Activated naive CD4-positive, alpha-beta T cell treated with Interleukin-2 at 50 U/mL for 16 hours (primary cell): ENCODE measurements around the gene NAV2.
"Not testable (repeated sequence)": the region's sequence is repeated elsewhere in the genome, so short reads cannot be mapped to it uniquely, and the experiment has no call there.

Experiments
- DNase-seq: peaks from one replicate; pipeline ENCODE4 v3.0.0-alpha.2; 2020

NAV2 gene

DNA sequence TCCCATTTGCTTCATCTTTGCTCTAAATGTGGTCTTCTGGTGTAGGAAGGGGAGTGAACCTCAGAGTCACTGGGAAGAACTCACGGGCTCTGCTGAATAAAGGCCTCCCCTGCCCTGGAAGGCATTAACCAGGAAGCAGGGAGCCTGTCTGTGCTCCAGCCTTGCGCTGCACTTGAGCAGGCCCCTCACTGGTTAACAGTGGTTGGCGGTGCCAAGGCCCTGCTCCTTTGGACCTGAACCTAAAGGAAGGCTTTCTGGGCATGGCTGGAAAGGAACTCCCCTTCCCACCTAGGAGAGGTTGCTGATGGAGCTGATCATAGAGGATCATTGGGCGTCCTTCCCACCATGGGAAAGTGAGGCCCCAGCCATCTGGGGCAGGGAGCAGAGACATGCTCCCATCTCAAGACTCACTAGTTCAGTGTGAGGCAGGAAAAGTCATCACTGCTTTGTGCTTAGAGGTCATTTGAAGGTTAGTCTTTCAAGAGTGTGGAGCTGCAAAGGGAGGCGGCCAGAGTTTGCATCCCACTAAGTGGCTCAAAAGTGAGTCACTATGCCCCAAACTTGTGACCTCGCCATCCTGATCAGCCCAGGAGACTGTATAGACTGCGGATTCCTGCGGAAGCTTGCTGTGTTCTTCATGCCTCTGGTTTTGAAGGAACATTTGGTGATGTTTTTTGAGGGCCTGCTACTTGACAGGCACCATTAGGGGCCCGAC is 397.3 kb downstream of the NAV2 start:
- no peak for DNase-seq

DNA sequence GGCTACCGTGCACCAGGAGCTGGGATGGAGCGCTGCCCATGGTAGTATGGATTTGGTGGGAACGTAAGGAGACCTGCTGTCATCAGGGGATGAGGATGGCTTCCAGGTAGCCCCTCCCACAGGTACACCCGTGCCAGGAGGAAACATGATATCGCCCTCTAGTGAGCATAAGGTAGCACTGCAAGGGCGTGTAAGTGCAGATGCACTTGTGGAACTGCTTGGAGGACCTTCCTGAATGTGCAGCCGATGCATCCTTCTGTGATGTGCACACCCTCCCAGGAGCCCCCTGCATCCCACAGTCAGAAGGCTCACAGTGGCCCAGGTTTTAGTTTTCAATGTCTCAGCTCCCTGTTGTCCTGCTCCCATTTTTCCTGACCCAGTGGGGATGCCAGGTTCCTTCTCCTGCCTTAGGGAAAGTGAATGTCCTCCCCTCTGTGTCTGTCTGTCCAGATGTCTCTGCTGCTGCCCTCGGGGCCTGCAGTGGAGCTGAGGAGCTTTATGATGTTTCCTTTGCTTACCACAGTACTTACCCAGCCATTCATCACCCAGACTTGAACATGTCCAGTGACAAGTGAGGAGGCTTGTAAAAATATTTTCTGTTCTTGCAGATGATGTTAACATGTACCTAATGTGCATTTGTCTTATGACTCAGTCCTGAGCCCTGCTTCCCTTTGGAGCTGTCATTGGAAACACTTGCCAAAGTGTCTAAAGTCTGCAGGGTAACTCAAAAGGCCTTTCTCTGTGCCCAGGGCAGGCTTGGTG is 398.5 kb downstream of the NAV2 start:
- peak; percentile 34 for DNase-seq

DNA sequence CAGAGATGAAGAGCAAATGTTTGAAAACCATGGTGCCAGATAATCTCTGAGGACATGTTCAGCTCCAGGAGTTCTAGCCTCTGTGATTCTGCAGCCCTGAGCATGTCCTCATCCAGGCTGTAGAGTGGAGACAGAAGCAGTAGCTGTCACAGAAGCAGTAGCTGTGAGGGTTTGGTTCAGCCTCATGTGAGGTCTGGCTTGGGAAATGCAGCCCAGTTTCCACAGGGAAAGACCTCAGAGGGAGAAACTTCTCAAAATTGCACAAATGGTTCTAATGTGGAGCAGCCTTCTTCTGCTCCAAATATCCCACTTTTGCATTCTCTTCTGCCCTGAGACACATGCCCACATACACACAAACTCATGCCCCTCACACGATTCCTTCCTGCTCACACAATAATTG is 399.2 kb downstream of the NAV2 start:
- no peak for DNase-seq

DNA sequence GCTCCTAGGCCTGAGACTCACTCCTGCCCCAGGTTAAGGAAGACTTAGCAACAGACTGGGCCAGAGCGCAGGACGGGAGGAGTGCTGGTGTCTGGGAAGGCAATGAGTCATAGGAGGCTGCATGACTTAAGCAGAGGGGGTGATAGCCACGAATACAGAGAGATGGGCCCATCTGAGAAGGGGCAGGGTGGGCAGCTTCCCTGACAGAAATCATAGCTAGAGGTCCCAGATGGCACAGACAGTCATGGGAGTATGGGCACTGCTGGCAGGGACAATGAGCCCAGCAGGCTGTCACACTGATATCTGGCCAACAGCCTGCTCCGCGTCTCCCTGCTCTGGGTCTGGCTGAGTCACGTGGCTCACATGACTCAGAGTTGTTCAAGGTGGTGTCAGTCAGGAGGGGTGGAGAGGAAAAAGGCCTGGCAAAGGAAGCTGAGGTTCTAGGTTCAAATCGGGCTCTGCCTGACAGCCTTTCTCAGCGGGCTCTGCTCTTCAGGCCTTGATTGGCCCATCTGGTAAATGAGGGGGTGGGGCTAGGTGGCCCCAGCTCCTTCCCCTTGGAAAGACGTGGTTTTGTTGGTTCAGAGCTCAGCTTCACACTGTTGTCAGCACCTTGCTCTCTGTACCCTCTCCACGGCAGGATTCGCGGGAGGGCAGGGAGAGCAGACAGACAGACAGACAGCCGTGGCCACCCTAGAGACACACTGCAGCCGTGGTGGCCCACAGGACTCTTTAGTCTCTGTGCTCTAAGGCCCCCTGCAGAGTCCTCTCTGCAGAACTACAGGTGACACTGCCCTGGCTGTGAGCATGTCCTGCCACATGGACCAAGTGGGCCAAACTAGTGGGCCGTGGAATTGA is 399.9 kb downstream of the NAV2 start:
- no peak for DNase-seq

DNA sequence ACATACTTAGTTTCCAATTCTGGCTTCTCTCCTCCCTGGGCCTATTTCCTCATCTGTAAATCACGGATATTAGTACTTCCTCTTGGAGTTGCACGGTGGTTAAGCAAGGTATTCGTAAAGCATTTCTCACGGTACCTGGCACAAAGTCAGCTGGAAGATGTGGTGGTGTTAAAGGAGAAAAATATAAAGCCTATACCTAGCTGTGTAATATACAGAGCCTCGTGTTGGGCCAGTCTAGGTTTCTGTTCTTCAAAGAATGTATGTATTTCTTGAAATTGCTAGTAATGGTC is 400.5 kb downstream of the NAV2 start:
- no peak for DNase-seq

DNA sequence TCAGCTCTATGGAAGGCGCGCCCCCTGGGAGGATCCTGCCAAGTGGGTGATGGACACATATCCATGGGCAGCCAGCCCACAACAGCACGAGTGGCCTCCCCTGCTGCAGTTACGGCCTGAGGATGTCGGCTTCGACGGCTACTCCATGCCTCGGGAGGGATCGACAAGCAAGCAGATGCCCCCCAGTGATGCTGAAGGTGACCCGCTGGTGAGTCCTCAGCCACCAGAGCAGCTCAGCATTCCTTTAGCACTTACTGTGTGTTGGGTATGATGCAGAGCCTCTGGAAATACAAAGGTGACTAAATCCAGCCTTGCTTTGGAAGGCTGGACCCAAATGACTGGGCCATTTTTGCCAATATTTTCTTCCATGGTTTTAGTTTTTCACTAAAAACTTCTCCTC is 402.0 kb downstream of the NAV2 start:
- no peak for DNase-seq

DNA sequence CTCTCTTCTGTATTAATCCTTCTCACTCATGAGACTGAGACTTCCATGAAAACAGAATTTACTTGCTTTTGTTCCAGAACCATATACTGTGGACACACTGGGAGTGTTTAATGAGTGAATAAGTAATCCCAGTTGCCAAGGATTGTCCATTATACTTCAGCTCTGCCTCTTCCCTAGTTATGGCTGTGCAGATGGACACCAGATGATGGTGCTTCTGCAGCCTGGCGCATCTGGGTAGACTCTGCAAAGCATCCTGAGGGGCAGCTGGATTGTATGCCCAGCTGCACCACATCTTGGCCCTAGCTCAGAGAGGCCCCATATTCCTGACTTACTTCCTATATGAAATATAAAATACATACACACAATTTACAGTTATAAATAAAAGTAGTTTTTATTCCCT is 404.2 kb downstream of the NAV2 start:
- DNase-seq, result no peak

DNA sequence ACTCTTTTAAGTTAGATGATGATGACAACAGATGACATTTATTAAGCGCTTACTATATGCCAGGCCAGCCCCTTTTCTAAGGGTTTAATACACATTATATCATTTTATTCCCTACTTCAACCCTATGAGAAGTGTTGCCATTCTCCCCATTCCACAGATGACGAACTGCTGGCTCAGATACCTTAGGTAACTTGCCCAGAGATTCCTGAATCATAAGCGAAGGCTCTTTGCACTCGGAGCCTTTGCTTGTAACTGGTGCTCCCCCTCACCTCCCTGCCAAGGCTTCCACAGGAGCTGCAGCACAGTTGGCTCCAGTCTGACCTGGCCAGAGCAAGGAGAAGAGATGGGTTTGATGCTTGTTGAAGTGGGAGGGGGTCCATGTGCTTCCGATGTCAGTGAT is 404.7 kb downstream of the NAV2 start:
- no peak for DNase-seq

DNA sequence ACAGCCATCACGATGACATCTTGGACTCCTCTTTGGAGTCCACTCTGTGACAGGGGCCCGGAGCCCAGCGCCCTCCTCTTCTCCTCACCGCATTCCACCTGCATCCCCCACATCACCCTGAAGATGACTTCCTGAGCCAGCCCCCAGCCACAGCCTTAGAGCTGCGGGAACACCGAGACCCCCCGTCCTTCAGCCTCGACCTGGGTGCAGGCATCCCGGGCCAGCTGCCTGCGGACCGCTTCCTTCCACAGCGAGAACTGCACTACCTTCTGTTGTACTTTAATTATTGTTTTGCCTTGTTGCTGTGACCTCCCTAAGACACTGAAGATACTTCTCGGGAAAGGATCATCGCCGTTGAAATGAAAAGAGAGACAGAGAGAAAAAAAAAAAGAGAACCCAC is 405.6 kb downstream of the NAV2 start:
- no peak for DNase-seq

DNA sequence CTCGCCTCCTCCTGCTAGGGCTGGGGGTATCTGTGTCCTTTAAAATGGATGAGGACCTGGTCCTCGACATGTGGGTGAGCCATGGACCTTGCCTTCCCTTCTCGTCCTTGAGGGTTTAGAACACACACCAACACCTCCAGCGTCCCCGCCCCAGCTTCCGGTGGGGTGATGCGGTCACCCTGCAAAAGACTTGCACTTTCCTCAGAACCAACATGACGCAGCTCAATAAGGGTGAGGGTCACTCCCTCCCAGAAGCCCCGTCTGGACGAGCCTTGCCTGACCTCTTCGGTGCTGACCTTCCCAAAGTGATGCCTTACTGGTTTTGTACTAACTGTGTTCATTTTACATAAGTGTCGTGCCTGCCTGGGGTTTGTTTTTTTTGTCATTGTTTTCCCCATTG is 406.7 kb downstream of the NAV2 start:
- DNase-seq, result no peak

DNA sequence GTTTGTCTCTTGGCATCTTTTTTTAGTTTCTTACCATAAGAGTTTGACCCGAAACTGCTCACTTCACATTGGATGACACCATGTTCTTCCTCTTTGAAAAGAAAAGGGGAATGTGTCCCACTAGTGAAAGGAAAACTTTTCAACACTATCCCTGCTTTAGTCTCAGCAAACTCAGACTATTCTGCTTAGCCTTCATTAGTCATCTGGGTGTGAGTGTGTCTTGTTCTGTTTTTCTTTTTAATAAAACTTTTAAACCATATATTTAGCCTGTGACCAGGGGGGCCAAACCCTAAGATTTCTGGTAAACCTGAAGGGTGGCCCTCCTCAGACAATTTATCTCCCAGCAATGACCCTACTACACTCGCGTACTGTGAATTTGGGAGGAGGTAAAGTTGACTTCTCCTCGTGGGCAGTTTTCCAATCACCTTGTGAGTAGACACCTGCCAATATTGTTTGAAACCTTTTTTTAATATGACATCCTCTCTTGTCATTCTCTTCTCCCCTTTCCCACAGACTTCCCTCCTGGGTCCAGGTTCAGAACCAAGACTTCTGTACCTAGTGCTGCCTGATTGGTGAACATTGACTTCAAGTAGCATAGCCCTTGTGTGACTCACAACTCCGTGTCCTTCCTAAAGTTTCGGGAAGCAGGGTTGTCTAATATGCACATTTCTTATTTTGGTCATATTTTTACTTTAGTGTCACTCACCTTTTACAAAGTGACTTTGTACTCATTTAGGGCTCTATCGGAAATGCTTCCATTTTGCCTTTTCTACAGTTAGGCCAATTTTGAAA is 407.7 kb downstream of the NAV2 start:
- DNase-seq, result no peak

DNA sequence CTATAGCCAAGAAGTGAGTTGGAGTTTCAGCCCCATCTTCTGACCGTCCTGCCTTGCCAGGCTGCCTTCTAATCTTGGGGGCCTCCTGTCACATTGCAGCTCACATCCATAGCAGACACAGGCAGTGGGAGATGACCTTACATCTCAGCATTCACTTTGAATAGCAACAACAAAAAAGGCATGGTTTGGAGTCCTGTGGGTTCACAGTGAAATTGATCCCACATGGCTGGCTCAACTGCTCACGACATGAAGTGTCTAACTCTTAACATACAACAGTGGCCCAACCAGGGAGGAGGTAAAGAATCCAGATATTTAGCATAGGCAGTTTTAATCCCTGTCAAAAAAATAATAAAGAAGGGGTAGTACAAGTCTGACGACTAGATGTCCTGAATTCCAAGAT is 409.5 kb downstream of the NAV2 start:
- no peak for DNase-seq

DNA sequence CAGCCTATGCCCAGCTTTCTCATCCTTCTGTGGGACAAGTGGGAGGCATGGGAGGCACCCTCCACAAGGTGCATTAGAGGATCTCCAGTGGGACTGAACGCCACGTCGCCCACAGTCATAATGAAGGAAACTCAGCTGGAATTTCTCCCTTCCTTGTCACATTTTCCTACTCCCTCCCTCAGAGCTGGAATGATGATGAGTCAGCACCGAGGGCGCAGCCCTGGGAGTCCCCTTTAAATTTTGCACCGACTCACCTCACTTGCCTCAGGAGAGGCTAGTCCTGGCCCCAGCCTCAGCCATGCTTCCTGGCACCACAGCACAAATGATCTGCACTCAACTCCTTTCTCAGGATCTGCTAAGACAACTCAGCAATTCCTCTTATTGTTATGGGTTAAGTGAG is 413.3 kb downstream of the NAV2 start:
- no peak for DNase-seq

DNA sequence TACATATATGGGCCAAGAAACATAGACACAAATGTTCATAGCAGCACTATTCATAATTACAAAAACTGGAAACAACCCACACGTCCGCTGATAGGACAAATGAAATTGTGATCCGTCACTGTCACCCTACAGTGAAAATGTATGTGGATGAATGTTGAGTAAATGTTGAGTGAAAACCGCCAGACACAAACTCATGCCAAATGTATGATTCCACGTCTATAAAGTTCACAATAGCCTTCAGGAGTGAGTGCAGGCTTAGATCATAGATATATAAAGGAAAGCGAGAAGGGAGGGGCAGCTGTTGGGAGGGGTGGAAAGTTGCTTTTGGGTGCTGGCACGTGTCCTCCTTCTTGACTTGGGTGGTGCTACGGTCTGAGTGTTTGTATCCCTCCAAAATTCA is 414.1 kb downstream of the NAV2 start:
- no peak for DNase-seq

DNA sequence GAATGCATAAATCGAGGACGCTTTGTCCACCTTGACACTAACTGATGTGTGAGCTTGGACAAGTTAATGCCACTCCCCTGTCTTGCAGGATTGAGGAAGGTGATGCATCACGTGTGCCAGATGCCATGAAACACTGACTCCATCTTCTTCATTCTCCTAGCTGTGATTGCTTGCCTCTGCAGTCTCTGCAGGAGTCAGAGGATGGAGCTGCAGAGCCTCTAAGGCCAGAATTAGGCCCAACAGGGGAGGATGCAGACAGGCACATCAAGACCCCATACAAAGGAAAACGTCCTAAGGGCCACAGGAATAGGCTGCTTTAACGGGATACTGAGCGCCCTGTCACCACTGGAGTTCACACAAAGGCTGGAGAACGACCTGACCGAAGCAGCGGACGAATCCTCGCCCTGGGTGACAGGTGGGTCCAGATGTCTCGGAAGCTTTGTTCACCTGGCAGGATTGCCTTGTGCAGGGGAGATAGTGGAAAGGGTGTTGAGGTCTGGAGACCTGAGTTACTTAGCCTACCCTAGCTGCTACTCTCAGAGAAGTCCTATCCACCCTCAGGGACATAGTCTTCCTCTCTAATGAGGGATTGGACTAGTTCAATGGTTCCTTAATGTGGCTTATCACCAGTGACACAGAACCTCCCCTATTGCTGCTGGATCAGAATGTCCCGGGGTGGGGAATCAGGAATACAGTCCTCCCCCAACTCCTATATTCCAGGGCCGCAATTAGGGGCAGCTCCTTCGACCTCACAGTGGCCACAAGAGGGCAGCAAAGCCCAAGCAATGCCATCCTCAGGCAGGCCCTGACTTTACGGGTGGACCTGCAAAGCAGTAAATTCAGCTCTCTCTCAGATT is 415.3 kb downstream of the NAV2 start:
- DNase-seq, result peak; percentile 78

DNA sequence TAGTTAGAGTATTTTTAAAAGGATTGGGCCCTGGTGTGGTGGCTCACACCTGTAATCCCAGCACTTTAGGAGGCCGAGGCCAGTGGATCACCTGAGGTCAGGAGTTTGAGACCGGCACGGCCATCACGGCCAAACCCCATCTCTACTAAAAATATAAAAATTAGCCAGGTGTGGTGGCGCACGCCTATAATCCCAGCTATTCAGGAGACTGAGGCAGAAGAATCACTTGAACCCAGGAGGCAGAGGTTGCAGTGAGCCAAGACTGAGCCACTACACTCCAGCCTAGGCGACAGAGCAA is 415.8 kb downstream of the NAV2 start:
- not testable (repeated sequence) for DNase-seq

DNA sequence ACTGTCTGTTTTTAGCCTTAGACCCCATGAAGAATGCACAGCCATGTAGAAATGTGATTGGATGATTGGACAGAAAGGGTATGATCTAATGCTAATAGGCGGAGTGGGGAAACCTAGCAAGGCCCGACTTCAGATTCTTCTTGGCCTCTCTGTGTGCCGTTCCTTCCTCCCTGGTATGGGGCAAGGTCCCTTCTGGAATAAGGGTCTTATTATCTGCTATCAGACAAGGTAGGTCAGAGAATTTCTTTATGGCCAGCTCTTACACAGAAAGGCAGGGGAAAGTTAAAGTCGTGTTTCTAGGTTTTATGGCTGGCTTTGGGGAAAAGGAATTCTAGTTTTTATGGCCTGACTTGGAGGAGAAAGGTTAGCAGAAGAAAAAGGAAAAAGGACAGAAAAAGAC is 417.0 kb downstream of the NAV2 start:
- DNase-seq, result no peak

DNA sequence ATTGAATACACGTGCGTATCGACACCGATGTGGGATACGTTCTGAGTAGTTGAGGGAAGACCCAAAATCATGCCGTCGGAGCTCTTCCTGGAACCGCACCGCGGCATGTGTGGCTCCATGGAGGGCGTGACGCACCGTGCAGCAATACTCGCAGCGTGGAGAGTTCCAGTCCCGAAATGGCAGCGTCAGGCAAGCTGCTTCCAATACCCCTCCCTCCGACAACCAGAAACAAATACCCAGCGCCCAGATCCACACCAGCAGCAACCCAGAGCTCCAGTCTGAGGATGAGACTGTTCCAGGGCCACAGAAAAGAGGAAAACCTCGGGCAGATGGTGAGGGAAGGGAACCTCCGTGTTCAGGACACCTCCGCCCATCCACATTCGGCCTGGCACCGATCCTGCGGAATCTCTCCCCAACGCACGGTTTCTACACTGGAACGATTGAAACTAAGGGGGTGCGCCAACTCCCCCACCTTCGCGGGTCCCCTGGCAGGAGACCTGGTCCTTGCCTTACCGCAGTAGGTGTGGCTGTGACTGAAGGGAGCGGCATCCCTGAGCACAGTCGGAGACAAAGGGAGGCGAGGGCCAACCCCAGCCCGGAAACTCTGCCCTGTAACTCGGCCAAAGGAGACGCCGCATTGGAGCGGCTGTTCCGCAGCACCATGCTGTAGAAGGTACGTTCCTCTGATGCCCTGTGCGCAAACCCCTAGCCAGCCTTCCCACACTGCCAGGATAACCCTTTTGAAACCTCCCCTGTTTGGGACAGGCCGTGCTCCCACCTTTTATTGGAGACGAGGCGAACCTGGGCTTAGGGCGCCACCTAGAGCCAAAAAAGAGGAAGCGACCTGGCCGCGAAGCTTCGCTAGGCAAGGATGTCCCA is 419.4 kb downstream of the NAV2 start:
- peak; percentile 47 for DNase-seq

DNA sequence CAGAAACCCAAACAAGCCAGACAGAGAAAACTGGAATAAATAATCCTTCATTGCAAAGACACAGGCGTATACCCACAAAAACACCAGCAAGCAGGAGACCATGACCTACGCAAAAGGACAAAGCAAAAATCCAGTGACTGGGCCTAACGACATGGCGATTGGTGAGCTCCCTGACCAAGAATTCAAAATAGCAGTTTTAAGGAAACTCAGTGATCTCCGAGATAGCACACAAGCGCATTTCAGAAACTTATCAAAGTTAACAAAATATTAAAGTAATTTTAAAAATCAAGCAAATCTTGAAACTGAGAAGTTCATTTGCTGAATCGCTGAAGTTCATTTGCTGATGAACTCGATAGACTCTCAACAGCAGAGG is 420.0 kb downstream of the NAV2 start:
- DNase-seq, result no peak

DNA sequence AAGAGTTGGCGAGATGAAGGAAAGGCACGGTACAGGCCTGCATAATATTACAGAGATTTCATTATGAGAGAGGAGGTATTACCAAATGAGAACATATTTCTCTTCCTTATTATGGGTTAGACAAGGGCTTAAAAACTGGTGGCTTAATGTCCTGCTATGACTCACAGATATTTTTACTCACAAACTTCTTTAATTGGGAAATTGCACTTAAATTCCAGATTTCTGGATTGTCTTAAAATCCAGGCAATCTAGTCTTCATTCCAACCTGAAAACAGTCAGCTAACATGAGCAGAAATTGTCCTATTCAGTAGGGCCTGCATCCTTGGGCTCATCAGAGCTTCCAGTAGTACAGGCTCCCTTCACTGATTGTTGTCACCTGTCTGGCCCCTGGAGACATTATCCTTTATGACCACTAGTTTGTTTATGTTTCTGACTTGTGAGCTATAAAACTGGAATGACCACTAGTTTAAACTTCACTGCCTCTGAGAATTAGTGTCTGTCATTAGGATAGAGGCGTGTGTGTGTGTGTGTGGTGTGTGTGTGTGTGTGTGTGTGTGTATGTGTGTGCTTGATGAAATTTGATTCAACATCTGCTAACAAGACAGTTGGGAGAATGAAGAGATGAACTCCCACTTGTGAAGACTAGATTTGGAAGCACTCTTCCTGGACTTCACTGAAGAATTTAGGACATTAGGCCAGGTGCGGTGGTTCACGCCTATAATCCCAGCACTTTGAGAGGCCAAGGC is 422.5 kb downstream of the NAV2 start:
- DNase-seq, result no peak

DNA sequence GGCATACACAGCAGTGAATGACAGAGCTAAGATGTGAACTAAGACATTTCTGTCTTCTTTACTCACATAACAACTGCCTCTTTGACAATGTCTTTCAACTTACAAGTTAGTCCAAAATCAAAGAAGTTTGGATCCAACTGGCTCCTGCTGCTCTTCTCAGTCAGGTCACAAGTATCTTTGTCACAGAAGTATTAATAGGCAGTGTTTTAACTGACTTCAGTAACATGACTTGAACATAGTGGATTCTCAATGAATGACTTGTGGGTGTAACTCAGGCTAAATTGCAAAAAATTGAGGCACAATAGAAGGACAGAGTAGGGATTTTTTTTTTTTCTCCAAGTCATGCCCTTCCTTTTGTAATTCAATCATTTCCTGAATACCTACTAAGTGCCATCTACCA is 425.0 kb downstream of the NAV2 start:
- DNase-seq, result no peak
